BLaER1 treated with 17β-estradiol and CSF1 and Interleukin-3, amounts not matched to agents 10 nM and 100 nM (cell line): ENCODE data around the gene AGXT.
"Not testable (repeated sequence)": the region's sequence is repeated elsewhere in the genome, so short reads cannot be mapped to it uniquely, and the experiment has no call there.

Experiments
- H3K27ac ChIP-seq, 11 experiments: shearing (Covaris generic); formaldehyde crosslinking; 2 replicates each; pipeline ENCODE4 v1.8.1; 2022
- H3K27me3 ChIP-seq, 11 experiments: shearing (Covaris generic); formaldehyde crosslinking; 2 replicates each; pipeline ENCODE4 v1.8.1; 2022
- H3K36me3 ChIP-seq, 11 experiments: shearing (Covaris generic); formaldehyde crosslinking; 2 replicates each; pipeline ENCODE4 v1.8.1; 2022
- H3K4me1 ChIP-seq, 10 experiments: shearing (Covaris generic); formaldehyde crosslinking; 2 replicates each; pipeline ENCODE4 v1.8.1; 2022
- H3K4me2 ChIP-seq, 11 experiments: shearing (Covaris generic); formaldehyde crosslinking; 2 replicates each; pipeline ENCODE4 v1.8.1; 2022
- H3K4me3 ChIP-seq, 10 experiments: shearing (Covaris generic); formaldehyde crosslinking; 2 replicates each; pipeline ENCODE4 v1.8.1; 2022
- H3K9ac ChIP-seq, 11 experiments: shearing (Covaris generic); formaldehyde crosslinking; 2 replicates each; pipeline ENCODE4 v1.8.1; 2022
- H3K9me3 ChIP-seq, 11 experiments: shearing (Covaris generic); formaldehyde crosslinking; replicated peaks in 1 of 11; 2 replicates each; pipeline ENCODE4 v1.8.1; 2022
- H4K20me1 ChIP-seq, 11 experiments: shearing (Covaris generic); formaldehyde crosslinking; 2 replicates each; pipeline ENCODE4 v1.8.1; 2022
- Cebpa-rat ChIP-seq, 11 experiments: shearing (Covaris generic); IDR thresholded peaks; 2 replicates each; pipeline ENCODE4 v1.8.1; 2022

AGXT gene

GRCh38 chr2:240835528-240835927 lies 33.1 kb upstream of the AGXT start:
- Histone ChIP-seq H3K4me1 (peaks cover 12 to 61% (median 56%) of the 10 kb centered on the region in 10 experiments), H3K4me3 (no peak overlapping the region), H3K36me3 (no peaks in the 10 kb centered on the region), H4K20me1 (peaks cover 0 to 21% (median 13%) of the 10 kb centered on the region in 11 experiments; a peak in 10 of 22 replicates), H3K27me3 (peaks cover 12 to 20% (median 14%) of the 10 kb centered on the region in 11 experiments; a peak in 20 of 22 replicates), H3K9ac (no peak overlapping the region), H3K9me3 (no peaks in the 10 kb centered on the region), H3K4me2 (peak overlapping the region in 1 of 11 experiments; percentile 15; a peak in 1 of 22 replicates), H3K27ac (no peak overlapping the region)
- no peak for TF ChIP-seq Cebpa-rat (IDR thresholded peaks at IDR 0.05)

DNA sequence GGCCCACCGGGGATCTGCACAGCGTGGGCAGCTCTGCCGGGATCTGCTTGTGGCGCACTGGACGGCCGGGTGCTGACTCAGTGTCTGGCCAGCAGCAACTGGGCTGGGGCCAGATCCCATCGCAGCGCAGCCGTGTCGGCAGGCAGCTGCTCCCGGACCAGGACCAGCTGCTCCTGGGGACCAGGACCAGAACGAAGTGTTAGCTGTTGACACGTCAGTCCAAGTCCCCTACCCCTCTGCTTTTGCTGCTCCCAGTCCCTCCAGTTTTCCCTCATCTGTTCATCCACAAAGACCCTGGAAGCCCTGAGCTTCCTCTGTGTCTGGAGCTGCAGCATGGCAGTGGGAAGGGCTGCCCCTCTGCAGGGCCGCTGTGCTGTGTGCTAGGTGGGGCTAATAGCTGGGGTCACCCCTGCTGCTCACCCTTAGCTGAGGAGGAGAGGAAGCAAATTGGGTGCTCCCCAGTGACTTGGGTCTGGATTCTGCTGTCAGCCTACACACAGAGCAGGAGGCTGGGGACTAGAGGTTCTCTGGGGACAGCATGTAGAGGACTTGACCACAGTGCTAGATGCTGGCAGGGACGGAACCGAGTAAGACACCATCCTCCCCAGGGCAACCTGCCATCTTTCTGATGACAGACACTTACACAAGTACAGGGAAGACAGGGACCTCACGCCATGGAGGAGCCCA lies 31.7 kb upstream of the AGXT start:
- TF ChIP-seq Cebpa-rat (IDR thresholded peaks at IDR 0.05) = no peak
- Histone ChIP-seq H3K4me1 (peaks cover 7 to 61% (median 50%) of the 10 kb centered on the region in 10 experiments), H3K4me2 (peak overlapping the region in 10 of 11 experiments; percentile 44 to 94 (median 88); a peak in 19 of 22 replicates), H3K27me3 (peaks cover 0 to 8% (median under 1%) of the 10 kb centered on the region in 11 experiments; a peak in 9 of 22 replicates), H3K4me3 (no peak overlapping the region), H3K9me3 (no peaks in the 10 kb centered on the region), H3K27ac (no peak overlapping the region; a peak in 1 of 22 replicates), H3K36me3 (no peaks in the 10 kb centered on the region), H3K9ac (peak overlapping the region in 4 of 11 experiments; percentile 4 to 30 (median 16); a peak in 2 of 22 replicates), H4K20me1 (peaks cover 0 to 21% (median 13%) of the 10 kb centered on the region in 11 experiments; a peak in 9 of 22 replicates)

DNA sequence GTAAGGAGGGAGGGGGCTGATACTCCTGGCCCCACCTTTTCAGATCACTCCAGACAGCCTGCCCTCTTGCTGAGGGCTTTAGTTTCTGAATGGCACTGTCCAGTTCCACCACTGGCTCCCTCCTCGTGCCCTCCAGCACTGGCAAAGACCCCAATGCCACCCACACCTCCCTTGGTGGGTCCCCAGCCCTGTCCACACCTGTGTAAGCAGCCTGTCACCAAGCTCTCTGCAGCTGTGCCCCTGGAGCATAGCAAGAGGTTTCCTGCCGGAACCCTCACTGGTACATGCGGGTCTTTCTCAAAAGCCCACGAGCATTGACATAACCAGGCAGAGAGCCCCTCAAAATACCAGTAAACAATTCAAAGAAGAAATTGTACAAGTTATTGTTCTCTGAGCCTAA lies 31.0 kb upstream of the AGXT start:
- H3K27ac ChIP-seq = no peak overlapping the region; a peak in 1 of 22 replicates
- no peak for TF ChIP-seq Cebpa-rat (IDR thresholded peaks at IDR 0.05)
- no peaks in the 10 kb centered on the region for H3K9me3 ChIP-seq
- H3K27me3 ChIP-seq = peaks cover 0 to 8% (median 0%) of the 10 kb centered on the region in 11 experiments; a peak in 4 of 22 replicates
- peaks cover 0 to 21% (median 13%) of the 10 kb centered on the region in 11 experiments; a peak in 9 of 22 replicates for H4K20me1 ChIP-seq
- peak overlapping the region in 10 of 11 experiments; percentile 44 to 94 (median 88); a peak in 20 of 22 replicates for H3K4me2 ChIP-seq
- 0 out of 20 replicates have a peak overlapping the region, but pooled peaks of 1 of the 10 experiments have one; percentile 14 for H3K4me3 ChIP-seq
- H3K36me3 ChIP-seq = no peaks in the 10 kb centered on the region
- peak overlapping the region in 4 of 11 experiments; percentile 4 to 30 (median 16); a peak in 2 of 22 replicates for H3K9ac ChIP-seq
- H3K4me1 ChIP-seq = peaks cover 7 to 58% (median 47%) of the 10 kb centered on the region in 10 experiments; a peak in 18 of 20 replicates

- peaks cover 0 to 8% (median 0%) of the 10 kb centered on the region in 11 experiments; a peak in 4 of 22 replicates for H3K27me3 ChIP-seq
- no peaks in the 10 kb centered on the region for H3K36me3 ChIP-seq
- H3K9ac ChIP-seq = 0 out of 22 replicates have a peak overlapping the region, but pooled peaks of 1 of the 11 experiments have one; percentile 4
- H3K4me3 ChIP-seq = no peak overlapping the region
- H4K20me1 ChIP-seq = peaks cover 0 to 21% (median 13%) of the 10 kb centered on the region in 11 experiments; a peak in 8 of 22 replicates
- H3K9me3 ChIP-seq = peaks cover 0 to 6% (median 2%) of the 10 kb centered on the region in 11 experiments; a peak in 12 of 22 replicates
- H3K4me2 ChIP-seq = peak overlapping the region in 8 of 11 experiments; percentile 31 to 94 (median 89); a peak in 14 of 22 replicates
- TF ChIP-seq Cebpa-rat (IDR thresholded peaks at IDR 0.05) = no peak
- no peak overlapping the region for H3K27ac ChIP-seq
- H3K4me1 ChIP-seq = peaks cover 7 to 49% (median 40%) of the 10 kb centered on the region in 10 experiments; a peak in 18 of 20 replicates
Observed at GRCh38 chr2:240839152-240840143, 29.2 kb upstream of the AGXT start.

DNA sequence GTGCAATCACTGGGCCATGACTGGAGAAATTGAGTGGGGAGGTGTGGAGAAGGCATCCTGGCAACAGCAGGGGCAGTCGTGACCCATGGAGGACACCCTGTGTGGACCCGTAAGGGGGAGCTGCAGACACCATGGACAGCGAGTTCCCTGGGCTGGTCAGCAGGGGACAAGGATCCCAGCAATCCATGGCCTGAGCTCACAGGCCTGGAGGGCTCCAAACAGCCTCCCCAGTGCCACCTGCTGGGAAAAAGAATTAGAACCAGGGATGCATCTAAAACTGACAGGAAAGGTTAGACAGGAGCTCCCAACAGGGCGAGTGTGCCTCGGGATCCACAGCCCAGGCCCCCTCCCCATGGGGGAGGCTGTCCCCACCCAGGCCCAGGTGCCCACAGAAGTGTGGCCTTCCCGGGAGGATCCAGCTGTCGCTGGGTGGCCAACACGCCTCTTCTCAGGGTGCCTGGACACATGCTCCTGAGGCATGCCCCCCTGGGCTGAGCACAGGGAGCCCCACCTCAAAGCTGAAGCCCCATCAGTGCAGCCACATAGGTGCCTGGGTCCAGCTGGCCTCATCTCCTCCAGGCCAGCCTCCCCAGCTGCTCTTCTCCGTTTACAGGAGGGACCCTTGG lies 28.1 kb upstream of the AGXT start:
- TF ChIP-seq Cebpa-rat (IDR thresholded peaks at IDR 0.05) = no peak
- H3K4me3 ChIP-seq = no peak overlapping the region
- H3K4me1 ChIP-seq = peaks cover 7 to 49% (median 40%) of the 10 kb centered on the region in 10 experiments; a peak in 18 of 20 replicates
- H3K9ac ChIP-seq = peak overlapping the region in 2 of 11 experiments; percentile 12 to 18; a peak in 2 of 22 replicates
- peak overlapping the region in 5 of 11 experiments; percentile 6 to 94 (median 91); a peak in 6 of 22 replicates for H3K4me2 ChIP-seq
- no peak overlapping the region for H3K27ac ChIP-seq
- no peaks in the 10 kb centered on the region for H3K36me3 ChIP-seq
- peaks cover 0 to 17% (median 13%) of the 10 kb centered on the region in 11 experiments; a peak in 15 of 22 replicates for H3K9me3 ChIP-seq
- peaks cover 0 to 8% (median 0%) of the 10 kb centered on the region in 11 experiments; a peak in 4 of 22 replicates for H3K27me3 ChIP-seq
- H4K20me1 ChIP-seq = peaks cover 0 to 20% (median 13%) of the 10 kb centered on the region in 11 experiments; a peak in 8 of 22 replicates

DNA sequence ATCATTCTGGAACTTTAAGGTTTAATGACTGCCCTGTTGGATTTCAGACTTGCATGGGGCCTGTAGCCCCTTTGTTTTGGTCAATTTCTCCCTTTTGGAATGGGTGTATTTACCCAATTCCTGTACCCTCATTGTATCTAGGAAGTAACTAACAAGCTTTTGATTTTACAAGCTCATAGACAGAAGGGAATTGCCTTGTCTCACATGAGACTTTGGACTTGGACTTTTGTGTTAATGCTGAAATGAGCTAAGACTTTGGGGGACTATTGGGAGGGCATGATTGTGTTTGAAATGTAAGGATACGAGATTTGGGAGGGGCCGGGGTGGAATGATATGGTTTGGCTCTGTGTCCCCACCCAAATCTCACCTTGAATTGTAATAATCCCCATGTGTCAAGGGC lies 22.3 kb upstream of the AGXT start:
- H3K9ac ChIP-seq = not testable (repeated sequence)

GRCh38 chr2:240846873-240847595 lies 21.6 kb upstream of the AGXT start:
- H3K4me2 ChIP-seq = no peak overlapping the region
- no peak overlapping the region for H3K27ac ChIP-seq

More for the DNA sequence above, 22.3 kb upstream of the AGXT start:
- H3K36me3 ChIP-seq, H3K4me2 ChIP-seq, H3K4me3 ChIP-seq, H3K4me1 ChIP-seq, H3K27me3 ChIP-seq, H3K27ac ChIP-seq, H4K20me1 ChIP-seq: not testable (repeated sequence)
- H3K9me3 ChIP-seq = peaks cover 0 to 39% (median 17%) of the 10 kb centered on the region in 11 experiments; a peak in 15 of 22 replicates

More at GRCh38 chr2:240846873-240847595, 21.6 kb upstream of the AGXT start:
- no peak for TF ChIP-seq Cebpa-rat (IDR thresholded peaks at IDR 0.05)
- H3K9ac ChIP-seq = no peak overlapping the region
- H4K20me1 ChIP-seq = no peaks in the 10 kb centered on the region
- H3K4me3 ChIP-seq = no peak overlapping the region
- no peaks in the 10 kb centered on the region for H3K36me3 ChIP-seq
- no peaks in the 10 kb centered on the region for H3K4me1 ChIP-seq
- peaks cover 0 to 39% (median 17%) of the 10 kb centered on the region in 11 experiments; a peak in 15 of 22 replicates for H3K9me3 ChIP-seq
- no peaks in the 10 kb centered on the region for H3K27me3 ChIP-seq
